Measurements from ENCODE around the gene SCAPER. TPM values are rescaled to one million over a fixed set of nuclear protein-coding genes. Genes with fewer than 3 reads are reported as not detected.
"Not testable (repeated sequence)": the region's sequence is repeated elsewhere in the genome, so short reads cannot be mapped to it uniquely, and the experiment has no call there.

SCAPER gene
- total RNA-seq, 1 donor = 30.5 TPM

DNA sequence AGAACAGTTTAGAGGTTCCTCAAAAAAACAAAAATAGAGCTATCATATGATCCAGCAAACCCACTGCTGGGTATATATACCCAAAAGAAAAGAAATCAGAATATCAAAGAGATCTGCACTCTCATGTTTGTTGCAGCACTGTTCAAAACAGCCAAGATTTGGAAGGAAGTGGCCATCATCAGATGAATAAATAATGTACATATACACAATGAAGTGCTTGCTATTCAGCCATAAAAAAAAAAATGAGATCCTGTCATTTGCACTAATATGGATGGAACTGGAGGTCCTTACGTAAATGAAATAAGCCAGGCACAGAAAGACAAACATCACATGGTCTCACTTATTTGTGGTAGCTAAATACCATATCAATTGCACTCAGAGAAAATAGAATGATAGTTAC lies 58.4 kb downstream of the SCAPER start:
- no peaks in the 10 kb centered on the region for H3K27me3 ChIP-seq (ENCODE audit: insufficient read depth, low read length)
- H3K4me3 ChIP-seq (ENCODE audit: low read length) = no peak overlapping the region
- peaks cover 8% of the 10 kb centered on the region for H3K9me3 ChIP-seq (ENCODE audit: low read depth, low read length)
- no peaks in the 10 kb centered on the region for H3K4me1 ChIP-seq (ENCODE audit: insufficient read depth, low read length)

- H3K4me1 ChIP-seq (ENCODE audit: insufficient read depth, low read length) = no peaks in the 10 kb centered on the region
- no peaks in the 10 kb centered on the region for H3K9me3 ChIP-seq (ENCODE audit: low read depth, low read length)
- H3K4me3 ChIP-seq (ENCODE audit: low read length) = no peak overlapping the region
- H3K27me3 ChIP-seq (ENCODE audit: insufficient read depth, low read length) = no peaks in the 10 kb centered on the region
Measured at GRCh38 chr15:76844096-76844495, 61.0 kb downstream of the SCAPER start.

DNA sequence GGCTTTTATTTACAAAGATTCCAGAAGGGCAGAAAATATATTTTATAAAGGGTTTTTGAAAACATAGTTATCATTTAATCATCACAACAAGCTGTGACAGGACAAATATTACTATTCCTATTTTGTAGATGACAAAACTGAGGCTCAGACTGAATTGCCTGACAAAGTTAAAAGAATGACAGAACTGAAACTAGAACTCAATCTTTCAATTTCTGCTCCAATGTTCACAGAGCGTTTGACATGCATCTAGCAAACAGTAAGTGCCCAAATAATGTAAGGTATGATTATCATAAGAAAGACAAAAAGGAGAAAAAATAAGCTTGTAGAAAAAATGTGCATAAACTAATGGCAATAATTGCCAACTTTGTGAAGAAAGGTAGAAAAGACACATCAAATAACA lies 61.9 kb downstream of the SCAPER start:
- no peaks in the 10 kb centered on the region for H3K4me1 ChIP-seq (ENCODE audit: insufficient read depth, low read length)
- no peak overlapping the region for H3K4me3 ChIP-seq (ENCODE audit: low read length)
- no peaks in the 10 kb centered on the region for H3K27me3 ChIP-seq (ENCODE audit: insufficient read depth, low read length)
- no peaks in the 10 kb centered on the region for H3K9me3 ChIP-seq (ENCODE audit: low read depth, low read length)

DNA sequence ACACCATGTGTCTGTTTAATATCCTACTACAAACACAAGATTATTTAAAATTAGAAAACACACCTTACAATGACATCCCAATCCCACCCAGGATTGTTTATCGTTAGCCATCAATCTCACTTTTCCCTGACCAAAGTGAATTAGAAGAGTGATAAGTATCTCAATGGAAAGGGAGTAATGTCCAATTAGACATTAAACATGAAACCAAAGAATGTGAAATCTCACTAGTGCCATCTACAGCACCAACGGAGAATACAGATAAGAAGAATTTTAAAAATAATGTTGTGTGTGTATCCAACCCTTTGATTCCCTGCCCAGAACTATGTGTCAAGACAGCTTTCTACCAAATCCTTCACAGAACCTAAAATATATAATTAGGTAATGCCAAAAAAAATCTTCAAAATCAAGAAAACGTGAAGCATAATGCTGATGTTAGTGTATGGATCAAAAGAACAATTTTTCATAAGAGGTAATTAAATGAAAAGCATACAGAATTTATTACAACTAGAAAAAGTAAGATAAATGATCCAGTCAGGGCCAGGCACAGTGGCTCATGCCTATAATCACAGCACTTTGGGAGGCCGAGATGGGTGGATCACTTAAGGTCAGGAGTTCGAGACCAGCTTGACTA lies 64.2 kb downstream of the SCAPER start:
- Histone ChIP-seq H3K4me1 (ENCODE audit: insufficient read depth, low read length) (no peaks in the 10 kb centered on the region), H3K27me3 (ENCODE audit: insufficient read depth, low read length) (no peaks in the 10 kb centered on the region), H3K4me3 (ENCODE audit: low read length) (no peak overlapping the region), H3K9me3 (ENCODE audit: low read depth, low read length) (no peaks in the 10 kb centered on the region)

DNA sequence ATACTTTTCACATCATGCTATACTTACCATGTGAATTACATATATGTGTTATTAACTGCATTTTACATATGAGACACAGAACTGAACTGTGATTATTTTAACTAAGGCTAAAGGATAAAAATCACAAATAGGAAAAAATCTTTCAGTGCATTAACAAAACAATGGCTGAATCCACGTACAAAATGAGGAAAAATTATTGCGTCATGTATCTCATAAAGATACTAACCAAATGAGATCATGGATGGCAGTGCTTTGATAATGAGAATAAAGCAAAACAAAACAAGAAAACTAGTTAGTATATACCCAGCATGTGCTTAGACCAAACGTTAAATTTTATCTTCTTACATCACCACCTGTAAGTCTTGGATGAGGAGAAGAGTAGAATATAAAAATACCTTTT lies 66.0 kb downstream of the SCAPER start:
- H3K9me3 ChIP-seq (ENCODE audit: low read depth, low read length) = no peaks in the 10 kb centered on the region
- no peaks in the 10 kb centered on the region for H3K27me3 ChIP-seq (ENCODE audit: insufficient read depth, low read length)
- no peak overlapping the region for H3K4me3 ChIP-seq (ENCODE audit: low read length)
- H3K4me1 ChIP-seq (ENCODE audit: insufficient read depth, low read length) = no peaks in the 10 kb centered on the region

DNA sequence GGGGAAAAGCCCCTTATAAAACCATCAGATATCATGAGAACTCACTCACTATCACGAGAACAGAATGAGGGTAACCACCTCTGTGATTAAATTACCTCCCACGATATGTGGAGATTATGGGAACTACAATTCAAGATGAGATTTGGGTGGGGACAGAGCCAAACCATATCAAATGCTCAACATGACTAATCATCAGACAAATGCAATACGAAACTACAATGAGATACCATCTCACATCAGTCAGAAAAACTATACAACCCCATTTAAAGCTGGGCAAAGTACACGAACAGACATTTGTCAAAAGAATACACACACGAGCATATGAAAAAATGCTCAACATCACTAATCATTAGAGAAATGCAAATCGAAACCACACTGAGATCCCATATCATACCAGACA lies 67.7 kb downstream of the SCAPER start:
- Histone ChIP-seq H3K4me1 (ENCODE audit: insufficient read depth, low read length) (no peaks in the 10 kb centered on the region), H3K9me3 (ENCODE audit: low read depth, low read length) (peaks cover 7% of the 10 kb centered on the region), H3K27me3 (ENCODE audit: insufficient read depth, low read length) (no peaks in the 10 kb centered on the region), H3K4me3 (ENCODE audit: low read length) (no peak overlapping the region)

DNA sequence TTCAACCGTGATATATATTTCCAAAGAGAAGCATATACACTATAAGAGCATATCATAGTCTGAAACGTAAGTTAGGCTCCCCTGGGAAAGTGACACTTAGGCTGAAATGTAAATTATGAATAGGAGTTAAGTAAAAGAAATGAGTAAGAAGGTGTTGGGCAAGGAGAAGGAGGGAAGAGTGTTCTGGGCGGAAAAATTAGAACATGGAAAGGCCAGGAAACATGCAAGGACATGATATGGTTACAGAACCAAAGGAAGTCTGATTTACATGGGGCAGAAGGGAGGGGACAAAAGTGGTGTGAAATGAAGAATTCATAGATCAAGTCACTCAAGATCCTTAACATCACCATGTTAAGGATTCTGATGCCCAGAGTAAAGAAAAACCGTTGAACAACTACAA lies 75.2 kb downstream of the SCAPER start:
- Histone ChIP-seq H3K9me3 (ENCODE audit: low read depth, low read length) (peaks cover 7% of the 10 kb centered on the region), H3K4me3 (ENCODE audit: low read length) (no peak overlapping the region), H3K4me1 (ENCODE audit: insufficient read depth, low read length) (no peaks in the 10 kb centered on the region), H3K27me3 (ENCODE audit: insufficient read depth, low read length) (no peaks in the 10 kb centered on the region)

- Histone ChIP-seq H3K27me3 (ENCODE audit: insufficient read depth, low read length) (no peaks in the 10 kb centered on the region), H3K9me3 (ENCODE audit: low read depth, low read length) (no peaks in the 10 kb centered on the region), H3K4me1 (ENCODE audit: insufficient read depth, low read length) (no peaks in the 10 kb centered on the region), H3K4me3 (ENCODE audit: low read length) (no peak overlapping the region)
Measured at GRCh38 chr15:76823890-76824289, 81.2 kb downstream of the SCAPER start.

DNA sequence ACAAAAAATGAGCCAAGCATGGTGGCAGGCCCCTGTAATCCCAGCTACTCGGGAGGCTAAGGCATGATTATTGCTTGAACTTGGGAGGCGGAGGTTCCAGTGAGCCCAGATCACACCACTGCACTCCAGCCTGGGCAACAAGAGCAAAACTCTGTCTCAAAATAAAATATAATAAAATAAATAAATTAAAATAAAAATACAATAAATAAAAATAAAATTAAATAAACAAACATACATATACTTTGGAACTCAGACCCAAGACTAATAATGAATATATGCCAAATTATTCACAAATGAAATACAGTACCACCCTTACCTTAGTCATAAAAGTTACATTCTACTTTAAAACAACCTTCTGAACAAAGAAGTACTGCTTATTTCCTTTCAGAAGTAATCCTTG lies 81.8 kb downstream of the SCAPER start:
- no peaks in the 10 kb centered on the region for H3K27me3 ChIP-seq (ENCODE audit: insufficient read depth, low read length)
- no peaks in the 10 kb centered on the region for H3K9me3 ChIP-seq (ENCODE audit: low read depth, low read length)
- no peaks in the 10 kb centered on the region for H3K4me1 ChIP-seq (ENCODE audit: insufficient read depth, low read length)
- no peak overlapping the region for H3K4me3 ChIP-seq (ENCODE audit: low read length)

DNA sequence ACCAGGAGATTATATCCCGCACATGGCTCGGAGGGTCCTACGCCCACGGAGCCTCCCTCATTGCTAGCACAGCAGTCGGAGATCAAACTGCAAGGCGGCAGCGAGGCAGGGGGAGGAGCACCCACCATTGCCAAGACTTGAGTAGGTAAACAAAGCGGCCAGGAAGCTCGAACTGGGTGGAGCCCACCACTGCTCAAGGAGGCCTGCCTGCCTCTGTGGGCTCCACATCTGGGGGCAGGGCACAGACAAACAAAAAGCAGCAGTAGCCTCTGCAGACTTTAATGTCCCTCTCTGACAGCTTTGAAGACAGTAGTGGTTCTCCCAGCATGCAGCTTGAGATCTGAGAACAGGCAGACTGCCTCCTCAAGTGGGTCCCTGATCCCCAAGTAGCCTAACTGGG lies 86.2 kb downstream of the SCAPER start:
- not testable (repeated sequence) for H3K9me3 ChIP-seq (ENCODE audit: low read depth, low read length); H3K4me3 ChIP-seq (ENCODE audit: low read length); H3K4me1 ChIP-seq (ENCODE audit: insufficient read depth, low read length); H3K27me3 ChIP-seq (ENCODE audit: insufficient read depth, low read length)

DNA sequence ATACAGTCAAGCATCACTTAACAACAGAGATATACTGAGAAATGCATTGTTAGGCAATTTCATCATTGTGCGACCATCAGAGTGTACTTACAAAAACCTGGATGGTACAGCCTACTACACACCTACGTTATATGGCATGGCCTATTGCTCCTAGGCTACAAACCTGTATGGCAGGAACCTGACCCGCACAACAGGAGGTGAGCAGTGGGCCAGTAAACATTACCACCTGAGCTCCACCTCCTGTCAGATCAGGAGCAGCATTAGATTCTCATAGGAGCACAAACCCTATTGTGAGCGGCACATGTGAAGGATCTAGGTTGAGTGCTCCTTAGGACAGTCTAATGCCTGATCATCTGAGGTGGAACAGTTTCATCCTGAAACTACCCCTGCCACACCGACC lies 89.7 kb downstream of the SCAPER start:
- H3K4me1 ChIP-seq (ENCODE audit: insufficient read depth, low read length) = no peaks in the 10 kb centered on the region
- H3K9me3 ChIP-seq (ENCODE audit: low read depth, low read length) = no peaks in the 10 kb centered on the region
- no peak overlapping the region for H3K4me3 ChIP-seq (ENCODE audit: low read length)
- no peaks in the 10 kb centered on the region for H3K27me3 ChIP-seq (ENCODE audit: insufficient read depth, low read length)

DNA sequence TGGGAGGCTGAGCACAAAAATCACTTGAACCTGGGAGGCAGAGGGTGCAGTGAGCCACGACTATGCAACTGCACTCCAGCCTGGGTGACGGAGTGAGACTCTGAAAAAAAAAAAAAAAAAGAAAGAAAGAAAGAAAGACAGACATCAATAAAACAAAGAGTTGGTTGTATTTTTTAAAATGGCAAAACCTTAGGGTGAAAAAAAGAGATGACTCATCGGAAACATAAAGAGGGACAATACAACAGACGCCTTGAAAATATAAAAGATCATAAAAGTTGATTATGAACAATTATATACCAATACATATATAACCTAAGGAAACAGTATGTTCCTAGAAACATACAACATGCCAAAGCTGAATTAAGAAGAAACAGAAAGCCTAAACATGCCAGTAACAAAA lies 92.8 kb downstream of the SCAPER start:
- H3K4me3 ChIP-seq (ENCODE audit: low read length) = no peak overlapping the region
- no peaks in the 10 kb centered on the region for H3K27me3 ChIP-seq (ENCODE audit: insufficient read depth, low read length)
- H3K4me1 ChIP-seq (ENCODE audit: insufficient read depth, low read length) = no peaks in the 10 kb centered on the region
- H3K9me3 ChIP-seq (ENCODE audit: low read depth, low read length) = no peaks in the 10 kb centered on the region

DNA sequence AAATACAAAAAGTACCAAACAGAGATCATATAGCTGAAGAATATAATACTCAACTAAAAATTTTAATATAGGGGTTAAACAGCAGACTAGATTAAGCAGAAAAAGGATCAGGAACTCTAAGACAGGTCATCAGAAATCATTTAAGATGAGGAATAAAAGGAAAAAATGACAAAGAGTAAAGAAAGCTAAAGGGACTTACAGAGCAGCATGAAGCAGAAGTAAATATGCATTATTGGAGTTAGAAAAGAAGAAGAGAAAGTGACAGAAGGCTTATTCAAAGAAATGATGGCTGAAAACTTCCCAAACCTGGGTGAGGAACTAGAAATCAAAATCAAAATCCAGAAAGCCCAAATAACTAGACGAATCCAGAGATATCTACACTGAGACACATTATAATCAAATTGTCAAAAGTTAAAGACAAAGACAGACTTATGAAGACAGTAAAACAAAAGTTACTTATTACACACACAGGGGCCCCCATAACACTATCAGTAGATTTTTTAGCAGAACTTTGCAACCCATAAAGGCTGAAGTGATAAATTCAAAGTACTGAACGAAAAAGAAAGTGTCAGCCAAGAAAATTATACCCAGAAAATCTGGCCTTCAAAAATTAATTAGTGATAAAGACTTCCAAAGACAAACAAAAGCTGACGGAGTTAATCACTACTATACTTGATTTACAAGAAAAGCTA lies 95.6 kb downstream of the SCAPER start:
- no peaks in the 10 kb centered on the region for H3K9me3 ChIP-seq (ENCODE audit: low read depth, low read length)
- no peaks in the 10 kb centered on the region for H3K27me3 ChIP-seq (ENCODE audit: insufficient read depth, low read length)
- H3K4me3 ChIP-seq (ENCODE audit: low read length) = no peak overlapping the region
- no peaks in the 10 kb centered on the region for H3K4me1 ChIP-seq (ENCODE audit: insufficient read depth, low read length)

DNA sequence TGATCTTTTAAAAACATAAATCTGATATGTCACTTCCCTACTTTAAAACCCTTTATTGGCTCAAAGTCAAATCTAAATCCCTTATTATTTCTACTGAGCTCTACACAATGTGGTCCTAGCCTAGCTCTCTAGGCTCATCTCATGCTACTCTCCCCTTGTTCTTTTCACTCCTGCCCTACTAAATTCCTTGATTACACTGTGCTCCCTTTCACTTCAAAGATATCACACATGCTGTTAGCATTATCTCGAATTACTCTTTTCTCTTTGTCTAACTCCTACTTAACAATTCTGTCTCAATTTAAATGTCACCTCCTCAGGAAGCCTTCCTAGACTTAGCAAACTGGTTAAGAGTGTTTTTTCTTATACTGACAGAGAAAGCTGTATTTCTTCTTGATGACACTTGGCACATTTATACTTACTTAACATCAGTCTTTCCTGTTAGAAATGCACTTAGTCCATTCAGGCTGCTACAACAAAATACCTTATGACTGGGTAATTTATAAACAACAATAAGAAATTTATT lies 102.0 kb downstream of the SCAPER start:
- Histone ChIP-seq H3K4me3 (ENCODE audit: low read length) (no peak overlapping the region), H3K9me3 (ENCODE audit: low read depth, low read length) (no peaks in the 10 kb centered on the region), H3K4me1 (ENCODE audit: insufficient read depth, low read length) (no peaks in the 10 kb centered on the region), H3K27me3 (ENCODE audit: insufficient read depth, low read length) (no peaks in the 10 kb centered on the region)

DNA sequence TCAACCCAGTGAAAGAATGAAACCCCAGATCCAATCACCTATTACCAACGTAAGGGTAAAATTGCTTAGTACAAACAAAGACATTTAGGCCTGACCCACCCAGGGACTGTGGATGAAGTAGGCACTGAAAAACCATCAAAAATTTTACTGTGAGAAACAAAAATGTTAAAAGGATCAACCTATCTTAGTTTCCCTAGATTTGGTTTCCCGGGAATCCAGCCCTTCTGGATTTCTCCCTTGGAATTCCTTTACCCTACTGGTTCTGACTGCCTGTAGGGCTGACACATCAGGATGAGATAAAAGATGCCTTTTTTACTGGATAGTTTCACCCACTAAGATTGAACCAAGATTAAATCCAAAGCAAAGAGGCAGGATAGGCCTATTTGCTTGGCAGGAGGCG lies 102.7 kb downstream of the SCAPER start:
- H3K4me1 ChIP-seq (ENCODE audit: insufficient read depth, low read length) = no peaks in the 10 kb centered on the region
- H3K27me3 ChIP-seq (ENCODE audit: insufficient read depth, low read length) = no peaks in the 10 kb centered on the region
- H3K4me3 ChIP-seq (ENCODE audit: low read length) = no peak overlapping the region
- H3K9me3 ChIP-seq (ENCODE audit: low read depth, low read length) = no peaks in the 10 kb centered on the region

DNA sequence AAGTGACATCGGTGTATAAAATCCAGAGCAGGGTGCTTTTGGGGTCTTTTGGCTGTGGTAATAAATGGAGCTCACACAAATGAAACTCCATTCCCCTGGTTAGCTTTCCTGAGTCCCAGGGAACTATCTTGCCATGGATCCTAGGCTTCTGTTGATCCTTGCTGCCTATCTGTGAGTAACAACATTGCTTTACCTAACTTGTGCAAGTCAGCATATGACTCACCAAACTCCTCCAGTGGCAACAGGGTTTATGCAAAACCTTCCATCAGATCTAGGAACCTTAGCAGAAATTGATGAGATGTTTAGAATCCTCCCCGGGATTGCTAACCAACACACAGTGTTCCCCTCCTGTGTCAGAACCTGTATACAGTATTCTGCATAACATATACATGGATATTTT lies 105.4 kb downstream of the SCAPER start:
- Histone ChIP-seq H3K4me3 (ENCODE audit: low read length) (no peak overlapping the region), H3K9me3 (ENCODE audit: low read depth, low read length) (no peaks in the 10 kb centered on the region), H3K4me1 (ENCODE audit: insufficient read depth, low read length) (no peaks in the 10 kb centered on the region), H3K27me3 (ENCODE audit: insufficient read depth, low read length) (no peaks in the 10 kb centered on the region)
